Ammon's horn (tissue), 1 donor: ENCODE results near the gene TAP1.

Experiments
- DNase-seq: peaks from one replicate; pipeline ENCODE4 v3.0.0-alpha.2; 2016; ENCODE audit warnings: low spot score

TAP1 gene

DNA sequence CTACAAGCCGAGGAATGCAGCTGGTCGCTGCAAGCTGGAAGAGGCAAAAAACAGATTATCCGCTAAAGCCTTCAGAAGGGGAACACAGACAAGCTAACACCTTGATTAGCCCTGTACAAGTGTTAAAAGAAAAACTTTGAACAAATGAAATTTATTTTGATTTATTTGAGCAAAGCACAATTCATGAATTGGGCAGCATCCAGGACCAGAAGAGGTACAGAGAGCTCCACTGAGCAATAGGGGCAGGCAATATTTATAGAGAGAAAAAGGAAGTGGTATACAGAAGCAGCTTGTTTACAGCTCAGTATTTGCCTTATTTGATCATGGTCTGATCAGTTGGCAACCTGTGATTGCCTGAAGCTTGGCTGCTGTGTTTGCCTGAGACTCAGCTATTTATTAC, 54.3 kb downstream of the TAP1 start:
- no peak for DNase-seq

- DNase-seq: peak; percentile 74
Measured at GRCh38 chr6:32796848-32797776, 56.4 kb downstream of the TAP1 start.
